Spleen (tissue), 11 donors: ENCODE measurements around the gene DCTN4. TPM values are rescaled to one million over a fixed set of nuclear protein-coding genes. Genes with fewer than 3 reads are reported as not detected.

Experiments used
- DNase-seq: peaks from one replicate; pipeline ENCODE4 v3.0.0-alpha.2; 2020
- H3K27ac ChIP-seq, 8 donors: fragments of 200-600 bp; sonication (generic) in 7 of 8; 1 replicate in 4 of 8; 2 replicates in 4 of 8; pipeline versions ENCODE4 v1.5.0 to v1.8.0; 2016 to 2021; ENCODE audit warnings: inconsistent platforms in 4 of 8, mild to moderate bottlenecking in 4 of 8, moderate library complexity in 1 of 8
- H3K27me3 ChIP-seq, 7 donors: fragments of 200-600 bp; sonication (generic) in 6 of 7; replicated peaks in 1 of 7; 1 replicate in 4 of 7; 2 replicates in 3 of 7; pipeline versions ENCODE4 v1.5.0 to v1.8.0; 2016 to 2021; ENCODE audit warnings: inconsistent platforms in 3 of 7, mild to moderate bottlenecking in 1 of 7
- H3K36me3 ChIP-seq, 6 donors: fragments of 200-600 bp; sonication (generic) in 5 of 6; 1 replicate in 4 of 6; 2 replicates in 2 of 6; pipeline versions ENCODE4 v1.5.0 to v1.8.0; 2016 to 2021; ENCODE audit warnings: inconsistent platforms in 2 of 6
- H3K4me1 ChIP-seq, 6 donors: fragments of 200-600 bp; sonication (generic) in 5 of 6; 1 replicate in 3 of 6; 2 replicates in 3 of 6; pipeline versions ENCODE4 v1.5.0 to v1.8.0; 2016 to 2021; ENCODE audit warnings: inconsistent platforms in 3 of 6
- H3K4me3 ChIP-seq, 8 donors: fragments of 200-600 bp; sonication (generic) in 7 of 8; 1 replicate in 4 of 8; 2 replicates in 4 of 8; pipeline versions ENCODE4 v1.5.0 to v1.8.0; 2016 to 2021; ENCODE audit warnings: inconsistent platforms in 4 of 8, mild to moderate bottlenecking in 4 of 8, moderate library complexity in 2 of 8
- H3K9me3 ChIP-seq, 8 donors: fragments of 200-600 bp; sonication (generic) in 7 of 8; 1 replicate in 4 of 8; 2 replicates in 4 of 8; pipeline versions ENCODE4 v1.5.0 to v1.8.0; 2016 to 2021; ENCODE audit warnings: inconsistent platforms in 4 of 8
- CTCF ChIP-seq, 11 experiments: fragments of 200-600 bp in 7 of 11; fragments of 450-650 bp in 4 of 11; sonication (generic) in 4 of 11; IDR thresholded peaks in 8 of 11; conservative IDR thresholded peaks in 3 of 11; 1 replicate in 7 of 11; 2 replicates in 4 of 11; pipeline versions ENCODE4 v1.4.0 to v1.8.0; 2016 to 2021; ENCODE audit warnings: antibody characterized with exemption in 11 of 11, inconsistent platforms in 4 of 11, mild to moderate bottlenecking in 1 of 11
- POLR2A ChIP-seq, 3 donors: fragments of 450-650 bp; IDR thresholded peaks; one replicate each; pipeline ENCODE4 v1.5.1; 2017; ENCODE audit warnings: antibody characterized with exemption in 3 of 3, mild to moderate bottlenecking in 1 of 3
- POLR2AphosphoS5 ChIP-seq, 3 donors: sonication (generic); formaldehyde crosslinking; IDR thresholded peaks; one replicate each; pipeline ENCODE4 v1.5.1; 2017; ENCODE audit warnings: antibody characterized with exemption in 3 of 3
- WGBS, 5 donors: extraction: QIAGEN DNeasy Blood & Tissue Kit in 3 of 5; methylation state at CpG; one replicate each; pipeline versions ENCODE4 v1.1.5 to v1.1.7; 2013 to 2018; 5-methylcytosine and 5-hydroxymethylcytosine counted together
- intact Hi-C: fragments of 100-400 bp; cut with DNase I; formaldehyde crosslinking; loops from one replicate; pipeline ENCODE4 v1.15.0; 2023; ENCODE audit warnings: low total_unique reads
- polyA plus RNA-seq, 3 donors: library from polyadenylated mRNA; stranded (reverse); fragments of 200-250 nt; gene quantifications; one replicate each; pipeline ENCODE4 v1.2.1, GENCODE V29; 2013
- total RNA-seq, 7 donors: library from RNA; depleted of rRNA in 3 of 7; stranded (reverse); fragments of >200 nt in 3 of 7; fragmentation: NEBNext Ultra II Directional in 4 of 7; extraction: Animal tissue kit (Norgen Biotek cat#: 25700) in 4 of 7; gene quantifications; one replicate each; pipeline versions ENCODE4 v1.1.0 to v1.2.1, GENCODE V29; 2016 to 2021
- donor health status: healthy with polysubstance abuse.
- donor health status: DM: no; HTN: no; CAD: no; lungs with moderate emphysema.
- donor health status: DM: no; HTN: no; CAD: no.
- donor health status: Bipolar disorder and iron deficiency.
- donor health status: healthy.
- donor health status: DM: no; HTN: no; CAD: no.
- donor health status: DM: yes; HTN: yes; CAD: no.

Gene DCTN4
- total and polyA plus RNA-seq, 10 donors: 11.4 to 68.7 (median 52.0) TPM

- peak within 1 kb of the TSS; percentile 46 to 74 (median 65) for H3K4me3 ChIP-seq
- H3K36me3 ChIP-seq: no peaks in the 10 kb centered on the region
- DNase-seq: peak; percentile 94
- no peaks in the 10 kb centered on the region for H3K9me3 ChIP-seq
- TF ChIP-seq POLR2AphosphoS5 (IDR thresholded peaks at IDR 0.05) (peak; percentile 15 to 90 (median 84)), CTCF (IDR thresholded peaks at IDR 0.05 in 8 of 11, conservative IDR thresholded peaks at IDR 0.05 in 3 of 11) (peak in 8 of 11 experiments; percentile 11 to 66 (median 51)), POLR2A (IDR thresholded peaks at IDR 0.05) (peak in 1 of 3 donors; percentile 21)
- peaks cover 26 to 66% (median 55%) of the 10 kb centered on the region in 6 donors for H3K4me1 ChIP-seq
- H3K27me3 ChIP-seq: peaks cover 0 to 21% (median 0%) of the 10 kb centered on the region in 7 donors
- H3K27ac ChIP-seq: peak within 1 kb of the TSS; percentile 64 to 96 (median 88)
- intact Hi-C loops: no loop called here
- WGBS, 5 donors: 1 to 2% (median 1%) methylated on average over 34 to 59 of the region's 59 CpGs
These were observed 19.9 kb upstream of the DCTN4 start, which contains the start of gene SMIM3 for GRCh38 chr5:150778517-150779396. SMIM3 (plus strand) TSS chr5:150778757; CDS start chr5:150795441, 16,684 bp downstream.

- WGBS, 5 donors: 13 to 29% (median 21%) methylated on average over 7 of the region's 7 CpGs
- DNase-seq: no peak
- peaks cover 22 to 59% (median 48%) of the 10 kb centered on the region in 6 donors for H3K4me1 ChIP-seq
- no peaks in the 10 kb centered on the region for H3K9me3 ChIP-seq
- H3K4me3 ChIP-seq: peak overlapping the region; percentile 46 to 74 (median 65)
- intact Hi-C loops: no loop called here
- peak overlapping the region; percentile 64 to 96 (median 88) for H3K27ac ChIP-seq
- peaks cover 0 to 21% (median 0%) of the 10 kb centered on the region in 7 donors for H3K27me3 ChIP-seq
- TF ChIP-seq POLR2A (IDR thresholded peaks at IDR 0.05) (no peak), CTCF (IDR thresholded peaks at IDR 0.05 in 8 of 11, conservative IDR thresholded peaks at IDR 0.05 in 3 of 11) (no peak), POLR2AphosphoS5 (IDR thresholded peaks at IDR 0.05) (no peak)
- H3K36me3 ChIP-seq: no peaks in the 10 kb centered on the region
These were observed 19.3 kb upstream of the DCTN4 start for GRCh38 chr5:150778088-150778516.

- H3K27me3 ChIP-seq: peaks cover 0 to 21% (median 0%) of the 10 kb centered on the region in 7 donors
- H3K36me3 ChIP-seq: no peaks in the 10 kb centered on the region
- H3K27ac ChIP-seq: peak overlapping the region in 7 of 8 donors; percentile 84 to 96 (median 89)
- intact Hi-C loops: no loop called here
- peaks cover 18 to 55% (median 44%) of the 10 kb centered on the region in 6 donors for H3K4me1 ChIP-seq
- 41 to 61% (median 56%) methylated on average over 3 of the region's 3 CpGs for WGBS, 5 donors
- no peaks in the 10 kb centered on the region for H3K9me3 ChIP-seq
- TF ChIP-seq CTCF (IDR thresholded peaks at IDR 0.05 in 8 of 11, conservative IDR thresholded peaks at IDR 0.05 in 3 of 11): no peak
- no peak for TF ChIP-seq POLR2A (IDR thresholded peaks at IDR 0.05)
- TF ChIP-seq POLR2AphosphoS5 (IDR thresholded peaks at IDR 0.05): no peak
- no peak for DNase-seq
- H3K4me3 ChIP-seq: peak overlapping the region in 4 of 8 donors; percentile 54 to 74 (median 69)
These were observed 18.9 kb upstream of the DCTN4 start for GRCh38 chr5:150777685-150778084.

- Histone ChIP-seq H3K4me3 (no peak overlapping the region), H3K27me3 (peaks cover 0 to 19% (median 0%) of the 10 kb centered on the region in 7 donors), H3K4me1 (peaks cover 0 to 20% (median 13%) of the 10 kb centered on the region in 6 donors), H3K36me3 (no peaks in the 10 kb centered on the region), H3K27ac (no peak overlapping the region), H3K9me3 (no peaks in the 10 kb centered on the region)
- TF ChIP-seq POLR2AphosphoS5 (IDR thresholded peaks at IDR 0.05) (no peak), CTCF (IDR thresholded peaks at IDR 0.05 in 8 of 11, conservative IDR thresholded peaks at IDR 0.05 in 3 of 11) (no peak), POLR2A (IDR thresholded peaks at IDR 0.05) (no peak)
- no peak for DNase-seq
- intact Hi-C loops: no loop called here
- 33 to 53% (median 38%) methylated on average over 1 of the region's 1 CpG for WGBS, 5 donors
These were observed 15.3 kb upstream of the DCTN4 start for GRCh38 chr5:150774145-150774544.
